GM12878 (cell line): ENCODE measurements around the gene ULK4. TPM values are rescaled to one million over a fixed set of nuclear protein-coding genes. Genes with fewer than 3 reads are reported as not detected.

Experiments
- ATAC-seq: fragments of 200-7000 bp; cut with Tn5 transposase; 3 replicates; pipeline ENCODE4 v1.9.1; 2020; ENCODE audit warnings: mild to moderate bottlenecking, moderate library complexity
- BruUV-seq: library from RNA; stranded (reverse); fragments of 400-500 nt; replicated peaks from 2 replicates; lab custom pipeline; 2021; lab: Mats Ljungman, UMichigan
- CTCF ChIA-PET: fragments of 300-600 bp; sonication (Branson Sonifier 250); formaldehyde crosslinking; extraction: SDS; loops from one replicate; lab custom pipeline; 2021; ENCODE audit warnings: inconsistent platforms; lab: Yijun Ruan, JAX
- POLR2A ChIA-PET: fragments of 350-600 bp; formaldehyde crosslinking; extraction: SDS; loops from one replicate; lab custom pipeline; 2021; ENCODE audit warnings: inconsistent platforms; lab: Charles Lee
- RAD21 ChIA-PET: fragments of 300-600 bp; sonication (Branson Sonifier 250); formaldehyde crosslinking; loops from one replicate; lab custom pipeline; 2023; ENCODE audit warnings: antibody characterized with exemption; ENCODE audit not compliant: unreplicated experiment; lab: Charles Lee
- SMC1A ChIA-PET: fragments of 300-600 bp; sonication (Branson Sonifier 250); formaldehyde crosslinking; loops from one replicate; lab custom pipeline; 2023; ENCODE audit not compliant: unreplicated experiment, uncharacterized antibody; lab: Charles Lee
- DNase-seq: peaks from one replicate; pipeline ENCODE4 v3.0.0-alpha.2; 2011; ENCODE audit warnings: low read depth, low spot score
- FAIRE-seq: peaks from 3 replicates; lab custom pipeline; 2011; peaks lifted over from hg19 to GRCh38; lab: Jason Lieb, UNC
- H2AFZ ChIP-seq: 2 replicates; pipeline ENCODE4 v1.6.0; 2011; ENCODE audit warnings: low read depth, low read length, control low read depth; ENCODE audit not compliant: control insufficient read depth
- H3K27ac ChIP-seq: 2 replicates; pipeline ENCODE4 v1.5.1; 2011; ENCODE audit warnings: control low read depth; ENCODE audit not compliant: control insufficient read depth, insufficient read depth
- H3K27me3 ChIP-seq, 2 experiments: replicated peaks in 1 of 2; 2 replicates each; pipeline versions ENCODE4 v1.6.0 to v1.6.1; 2011; ENCODE audit warnings: low read length in 1 of 2; ENCODE audit not compliant: control insufficient read depth in 2 of 2, insufficient read depth in 2 of 2
- H3K36me3 ChIP-seq, 2 experiments: 2 replicates each; pipeline ENCODE4 v1.5.1; 2011; ENCODE audit warnings: low read length in 1 of 2; ENCODE audit not compliant: control insufficient read depth in 2 of 2, insufficient read depth in 2 of 2
- H3K4me1 ChIP-seq: 2 replicates; pipeline ENCODE4 v1.6.1; 2011; ENCODE audit warnings: mild to moderate bottlenecking, low read length, moderate library complexity, mixed read lengths; ENCODE audit not compliant: control insufficient read depth, insufficient read depth
- H3K4me2 ChIP-seq: 2 replicates; pipeline ENCODE4 v1.6.0; 2011; ENCODE audit warnings: control low read depth; ENCODE audit not compliant: control insufficient read depth, insufficient read depth
- H3K4me3 ChIP-seq: fragments of 200-600 bp; sonication (generic); 2 replicates; pipeline ENCODE4 v1.5.1; 2016
- H3K79me2 ChIP-seq: 2 replicates; pipeline ENCODE4 v1.6.0; 2011; ENCODE audit warnings: low read length; ENCODE audit not compliant: control insufficient read depth, insufficient read depth
- H3K9ac ChIP-seq: 2 replicates; pipeline ENCODE4 v1.8.0; 2011; ENCODE audit warnings: low read length, control low read depth, mixed read lengths; ENCODE audit not compliant: control insufficient read depth, insufficient read depth
- H3K9me3 ChIP-seq: replicated peaks from 3 replicates; pipeline ENCODE4 v1.5.1; 2011; ENCODE audit warnings: mild to moderate bottlenecking, low read length; ENCODE audit not compliant: control insufficient read depth, insufficient read depth
- H4K20me1 ChIP-seq: 2 replicates; pipeline ENCODE4 v1.6.0; 2011; ENCODE audit not compliant: control insufficient read depth, insufficient read depth
- ASH2L ChIP-seq: fragments of 300-600, 200-600 bp; sonication (generic); IDR thresholded peaks from 2 replicates; pipeline ENCODE4 v1.6.1; 2017; ENCODE audit warnings: low read depth, mild to moderate bottlenecking, borderline replicate concordance
- ATF2 ChIP-seq: IDR thresholded peaks from 2 replicates; pipeline ENCODE4 v1.6.1; 2012; ENCODE audit warnings: low read length, inconsistent platforms
- BACH1 ChIP-seq: fragments of 450-650 bp; IDR thresholded peaks from 2 replicates; pipeline ENCODE4 v1.6.1; 2017; ENCODE audit warnings: mild to moderate bottlenecking, borderline replicate concordance
- CBX5 ChIP-seq: sonication (generic); IDR thresholded peaks from 2 replicates; pipeline ENCODE4 v1.6.1; 2016; ENCODE audit warnings: low read depth, moderate library complexity, mild to moderate bottlenecking, inconsistent platforms
- IRF4 ChIP-seq: IDR thresholded peaks from 2 replicates; pipeline ENCODE4 v1.6.1; 2011; ENCODE audit warnings: low read depth, low read length
- MXI1 ChIP-seq: fragments of 150-350 bp; IDR thresholded peaks from 2 replicates; pipeline ENCODE4 v1.6.1; 2011; ENCODE audit warnings: low read depth, mild to moderate bottlenecking, inconsistent platforms, low read length, improper control_type of control experiment
- PRDM15 ChIP-seq: fragments of 450-650 bp; formaldehyde crosslinking; IDR thresholded peaks from 2 replicates; pipeline ENCODE4 v1.4.0; 2020; ENCODE audit warnings: mild to moderate bottlenecking, moderate library complexity
- SMAD1 ChIP-seq: fragments of 450-650 bp; IDR thresholded peaks from 2 replicates; pipeline ENCODE4 v1.6.1; 2018; ENCODE audit warnings: mild to moderate bottlenecking, low read depth; ENCODE audit not compliant: partially characterized antibody
- SREBF1 ChIP-seq: IDR thresholded peaks from 2 replicates; pipeline ENCODE4 v1.6.1; 2012; ENCODE audit warnings: mild to moderate bottlenecking, low read length
- TAF1 ChIP-seq: IDR thresholded peaks from 2 replicates; pipeline ENCODE4 v1.6.1; 2011; ENCODE audit warnings: mild to moderate bottlenecking, low read depth, low read length, borderline replicate concordance
- ZBTB4 ChIP-seq: fragments of 450-650 bp; formaldehyde crosslinking; IDR thresholded peaks from 2 replicates; pipeline ENCODE4 v1.4.0; 2022; ENCODE audit warnings: mild to moderate bottlenecking, moderate library complexity
- ZNF622 ChIP-seq: fragments of 450-650 bp; IDR thresholded peaks from 2 replicates; pipeline ENCODE4 v1.6.1; 2017; ENCODE audit warnings: mild to moderate bottlenecking, inconsistent platforms
- whole genome bisulfite sequencing: methylation state at CpG from one replicate; pipeline ENCODE4 v1.1.6; 2016; ENCODE audit warnings: low lambda C conversion rate; ENCODE audit not compliant: insufficient replicate concordance, insufficient coverage; ENCODE audit errors: missing lambda C conversion rate; 5-methylcytosine and 5-hydroxymethylcytosine counted together
- in situ Hi-C: fragments of 300-500 bp; cut with MboI; formaldehyde crosslinking; loops from 9 replicates; pipeline ENCODE4 v1.14.3; 2018; ENCODE audit warnings: mixed read lengths
- intact Hi-C: fragments of 100-400 bp; cut with micrococcal nuclease; formaldehyde crosslinking; loops from one replicate; pipeline ENCODE4 v1.14.2; 2022; ENCODE audit not compliant: unreplicated experiment
- polyA plus RNA-seq, 11 experiments: library from polyadenylated mRNA; depleted of rRNA in 4 of 11; unstranded in 6 of 11; stranded (reverse) in 5 of 11; fragments of >200 nt; fragmentation: Nextera tagmentation in 4 of 11; fragmentation: Illumina TruSeq in 1 of 11; extraction: Ambion mirVana in 4 of 11; extraction: Trizol in 1 of 11; gene quantifications; 1 replicate in 1 of 11; 2 replicates in 10 of 11; pipeline versions ENCODE4 v1.2.1 to v1.2.3, GENCODE V29; 2011 to 2016; ENCODE audit warnings: inconsistent platforms in 2 of 11, missing spikeins in 2 of 11, low read depth in 1 of 11
- total RNA-seq, 4 experiments: library from RNA; depleted of rRNA in 3 of 4; stranded (reverse); fragments of >200 nt in 3 of 4; fragmentation: Illumina TruSeq in 1 of 4; extraction: Trizol in 1 of 4; gene quantifications; 2 replicates each; pipeline versions ENCODE4 v1.2.1 to v1.2.3, GENCODE V29; 2013 to 2021

Gene ULK4
- total and polyA plus RNA-seq, 10 of the 15 experiments (the other 5 are each of a cell fraction or from before 2014, with no cell fraction given), result 3.5 to 7.6 (median 6.3) TPM

DNA sequence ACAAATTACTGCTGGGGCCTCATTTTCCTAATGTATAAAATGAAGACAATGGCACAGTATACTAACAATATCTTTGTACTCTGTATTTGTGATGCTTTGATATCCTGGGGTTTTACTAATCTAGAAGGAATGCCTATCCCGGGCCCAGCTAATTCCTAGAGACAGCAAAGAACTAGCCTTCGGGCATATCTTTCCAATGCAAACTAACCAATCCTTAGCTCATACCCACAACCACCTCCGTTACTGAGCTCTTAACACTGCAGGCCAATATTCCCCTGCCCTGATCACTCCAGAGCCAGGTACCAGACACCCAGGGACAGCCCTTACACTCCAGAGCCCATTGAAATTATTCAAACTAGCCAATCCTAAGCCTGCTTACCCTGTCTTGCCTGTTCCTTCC lies 309.0 kb downstream of the ULK4 start:
- ChIA-PET RAD21 (no interaction called here), POLR2A (no interaction called here), CTCF (no interaction called here), SMC1A (no interaction called here)
- Histone ChIP-seq H3K4me1 (no peaks in the 10 kb centered on the region), H3K4me2 (no peak overlapping the region), H3K27ac (no peak overlapping the region), H3K79me2 (no peaks in the 10 kb centered on the region), H3K4me3 (no peak overlapping the region), H2AFZ (no peak overlapping the region), H3K9me3 (no peaks in the 10 kb centered on the region; the same call in 2 of the 3 replicates), H3K9ac (no peak overlapping the region), H3K36me3 (no peaks in the 10 kb centered on the region), H4K20me1 (no peaks in the 10 kb centered on the region), H3K27me3 (no peaks in the 10 kb centered on the region)
- intact Hi-C loops (no loop called here), in situ Hi-C loops (no loop called here)
- WGBS, result 50% methylated on average over 3 of the region's 3 CpGs
- DNase-seq, result no peak
- BruUV-seq, result no TSS peak
- no peak for FAIRE-seq
- no peak for ATAC-seq
- TF ChIP-seq ASH2L (no peak), SREBF1 (no peak), CBX5 (no peak), BACH1 (no peak), MXI1 (no peak), ATF2 (no peak), ZNF622 (no peak), IRF4 (no peak), SMAD1 (no peak), TAF1 (no peak), ZBTB4 (CRISPR knock-in tag) (no peak), PRDM15 (CRISPR knock-in tag) (no peak)
- TF ChIP-seq, all 136 proteins: peak for 0
